ENCODE data around the gene PNMA6E. TPM values are rescaled to one million over a fixed set of nuclear protein-coding genes. Genes with fewer than 3 reads are reported as not detected.

The PNMA6E gene
- total RNA-seq, result not detected
- under 1 TPM in 1 of 2 donors, not detected in 1; 0.08 TPM for polyA plus RNA-seq
- long read RNA-seq, donor 1, result 0 reads
- long read RNA-seq, donor 2, result 0 reads
- long read RNA-seq, donor 3, result 0 reads
- long read RNA-seq, donor 4, result 0 reads
- long read RNA-seq, donor 5, result 0 reads

DNA sequence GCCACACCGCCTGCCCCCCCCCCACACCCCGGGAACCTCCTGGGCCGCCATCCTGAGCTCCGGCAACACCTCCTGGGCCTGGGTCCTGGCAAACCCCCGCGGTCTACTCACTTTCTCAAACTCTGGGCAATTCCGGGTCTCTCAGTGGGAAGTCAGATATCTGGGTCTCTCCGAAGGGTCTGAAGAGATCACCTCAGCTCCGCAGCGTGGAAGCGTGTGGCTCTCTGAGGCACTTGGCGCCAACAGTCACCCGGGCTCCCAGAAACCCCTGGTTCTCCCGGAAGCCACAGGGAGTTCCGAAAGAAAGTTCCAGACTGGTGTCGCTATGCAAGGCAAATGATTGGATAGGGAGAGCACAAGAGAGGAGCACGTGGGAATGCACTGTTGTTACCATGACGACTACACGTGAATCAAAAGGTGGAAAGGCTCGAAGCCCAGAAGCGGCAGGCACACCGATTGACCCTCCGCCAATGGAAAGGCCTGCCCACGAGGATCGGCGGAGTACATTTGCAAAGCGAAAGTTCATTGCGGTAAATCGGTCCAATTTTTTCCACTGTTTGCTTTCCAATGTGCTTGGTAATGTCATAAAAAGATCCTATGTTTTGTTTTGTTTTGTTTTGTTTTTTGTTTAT is at the start of gene PNMA6E:
TSS of gene PNMA6E (minus strand) at position 218 of the 632 bp plus-strand sequence. CDS start 2,501 bp downstream, outside the sequence.
- Histone ChIP-seq H3K27ac (ENCODE audit: low read depth in 1 of 2, low read length in 1 of 2) (no peak within 1 kb of the TSS), H3K9ac (ENCODE audit: insufficient read depth in 1 of 2, low read length in 2 of 2) (no peak within 1 kb of the TSS), H3K4me3 (no peak within 1 kb of the TSS), H3K9me3 (ENCODE audit: control insufficient read depth in 4 of 4, insufficient read depth in 3 of 4, low read length in 3 of 4) (peaks cover 0 to 3% (median 0%) of the 10 kb centered on the region in 4 donors), H3K36me3 (ENCODE audit: control insufficient read depth in 4 of 4, insufficient read depth in 4 of 4, low read length in 4 of 4) (no peaks in the 10 kb centered on the region), H3K27me3 (ENCODE audit: control insufficient read depth in 3 of 3, insufficient read depth in 3 of 3, low read length in 2 of 3) (peaks cover 0 to 1% (median 0%) of the 10 kb centered on the region in 3 donors), H3K4me1 (ENCODE audit: control insufficient read depth in 5 of 5, insufficient read depth in 5 of 5, low read length in 5 of 5) (no peaks in the 10 kb centered on the region)
- ATAC-seq (ENCODE audit: insufficient read depth, low FRiP score) (no peak), DNase-seq (no peak)
- TF ChIP-seq, protein P1, sequence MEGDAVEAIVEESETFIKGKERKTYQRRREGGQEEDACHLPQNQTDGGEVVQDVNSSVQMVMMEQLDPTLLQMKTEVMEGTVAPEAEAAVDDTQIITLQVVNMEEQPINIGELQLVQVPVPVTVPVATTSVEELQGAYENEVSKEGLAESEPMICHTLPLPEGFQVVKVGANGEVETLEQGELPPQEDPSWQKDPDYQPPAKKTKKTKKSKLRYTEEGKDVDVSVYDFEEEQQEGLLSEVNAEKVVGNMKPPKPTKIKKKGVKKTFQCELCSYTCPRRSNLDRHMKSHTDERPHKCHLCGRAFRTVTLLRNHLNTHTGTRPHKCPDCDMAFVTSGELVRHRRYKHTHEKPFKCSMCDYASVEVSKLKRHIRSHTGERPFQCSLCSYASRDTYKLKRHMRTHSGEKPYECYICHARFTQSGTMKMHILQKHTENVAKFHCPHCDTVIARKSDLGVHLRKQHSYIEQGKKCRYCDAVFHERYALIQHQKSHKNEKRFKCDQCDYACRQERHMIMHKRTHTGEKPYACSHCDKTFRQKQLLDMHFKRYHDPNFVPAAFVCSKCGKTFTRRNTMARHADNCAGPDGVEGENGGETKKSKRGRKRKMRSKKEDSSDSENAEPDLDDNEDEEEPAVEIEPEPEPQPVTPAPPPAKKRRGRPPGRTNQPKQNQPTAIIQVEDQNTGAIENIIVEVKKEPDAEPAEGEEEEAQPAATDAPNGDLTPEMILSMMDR (IDR thresholded peaks at IDR 0.05; ENCODE audit: control extremely low read depth, extremely low read depth), result no peak
- 93 to 98% methylated on average over 29 of the region's 29 CpGs for WGBS, 2 donors

DNA sequence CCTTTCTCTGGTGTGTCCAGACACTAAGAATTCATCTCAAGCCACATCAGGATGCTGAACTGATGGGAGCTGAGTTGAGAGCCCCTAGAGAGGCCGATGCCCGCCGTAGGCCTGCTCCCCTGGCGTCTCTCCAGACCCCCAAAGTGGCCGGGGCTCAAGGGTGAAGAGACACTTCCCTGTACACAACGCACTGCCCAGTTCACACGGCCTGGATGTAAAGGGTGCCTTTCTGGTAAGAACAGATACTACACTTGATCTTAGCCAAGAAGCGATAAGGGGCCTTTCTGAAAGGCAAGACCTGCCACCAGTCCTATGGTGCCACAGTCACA is 49.8 kb upstream of the PNMA6E start:
- H3K36me3 ChIP-seq (ENCODE audit: control insufficient read depth in 4 of 4, insufficient read depth in 4 of 4, low read length in 4 of 4), result peaks cover 0 to 1% (median 0%) of the 10 kb centered on the region in 4 donors
- DNase-seq, result no peak
- no peaks in the 10 kb centered on the region for H3K4me1 ChIP-seq (ENCODE audit: control insufficient read depth in 5 of 5, insufficient read depth in 5 of 5, low read length in 5 of 5)

DNA sequence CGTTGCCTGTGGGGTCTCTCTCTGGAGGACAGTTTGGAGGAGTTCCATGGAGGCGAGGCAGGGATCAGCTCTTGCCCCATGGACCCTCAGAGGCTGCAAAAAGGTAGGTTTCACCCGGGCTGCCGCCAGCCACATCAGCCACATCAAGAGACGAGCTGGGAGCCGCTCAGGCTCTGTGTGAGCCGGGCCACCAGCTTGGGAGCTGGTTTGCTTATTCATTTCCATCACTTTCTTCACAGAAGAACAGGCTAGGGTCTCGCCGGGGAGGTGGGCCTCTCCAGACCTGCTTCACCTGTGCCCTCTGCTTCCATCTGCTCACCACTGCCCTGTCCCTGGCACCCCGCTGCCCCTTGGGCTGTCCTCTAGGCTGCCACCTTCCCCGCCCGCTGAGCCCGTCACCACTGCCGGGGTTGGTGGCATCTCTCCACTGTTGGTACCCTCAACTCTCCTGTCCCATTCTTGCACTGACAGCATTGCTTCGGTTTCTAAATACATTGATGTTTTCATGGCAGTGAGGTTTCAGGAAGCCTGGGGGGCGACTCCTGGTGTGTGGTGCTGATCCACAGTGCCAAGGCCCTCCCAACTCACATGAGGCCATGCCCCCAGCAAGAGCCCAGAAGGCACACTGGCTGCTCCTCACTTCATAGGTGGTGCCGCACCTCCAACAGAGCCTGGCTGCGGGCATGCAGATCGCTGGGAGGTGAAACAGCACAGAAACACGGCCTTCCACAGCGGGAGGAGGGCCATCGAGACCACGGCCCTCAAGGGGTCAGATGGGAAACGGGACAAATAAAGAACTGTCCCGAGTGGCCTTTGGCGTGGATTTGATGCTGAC is 49.2 kb upstream of the PNMA6E start:
- Histone ChIP-seq H3K4me1 (ENCODE audit: control insufficient read depth in 5 of 5, insufficient read depth in 5 of 5, low read length in 5 of 5) (no peaks in the 10 kb centered on the region), H3K4me3 (no peak overlapping the region), H3K36me3 (ENCODE audit: control insufficient read depth in 4 of 4, insufficient read depth in 4 of 4, low read length in 4 of 4) (peaks cover 0 to 1% (median 0%) of the 10 kb centered on the region in 4 donors), H3K27ac (ENCODE audit: low read depth in 1 of 2, low read length in 1 of 2) (no peak overlapping the region), H3K27me3 (ENCODE audit: control insufficient read depth in 3 of 3, insufficient read depth in 3 of 3, low read length in 2 of 3) (no peaks in the 10 kb centered on the region), H3K9me3 (ENCODE audit: control insufficient read depth in 4 of 4, insufficient read depth in 3 of 4, low read length in 3 of 4) (peaks cover 0 to 1% (median 0%) of the 10 kb centered on the region in 4 donors), H3K9ac (ENCODE audit: insufficient read depth in 1 of 2, low read length in 2 of 2) (no peak overlapping the region)
- ATAC-seq (ENCODE audit: insufficient read depth, low FRiP score) (no peak), DNase-seq (no peak)
- TF ChIP-seq, protein P1 (IDR thresholded peaks at IDR 0.05; ENCODE audit: control extremely low read depth, extremely low read depth), result no peak
- 89 to 97% methylated on average over 20 to 26 of the region's 26 CpGs for WGBS, 2 donors

More for the DNA sequence above, 49.8 kb upstream of the PNMA6E start:
- H3K27me3 ChIP-seq (ENCODE audit: control insufficient read depth in 3 of 3, insufficient read depth in 3 of 3, low read length in 2 of 3), result no peaks in the 10 kb centered on the region
- H3K9ac ChIP-seq (ENCODE audit: insufficient read depth in 1 of 2, low read length in 2 of 2), result no peak overlapping the region
- 86 to 98% methylated on average over 8 of the region's 8 CpGs for WGBS, 2 donors
- TF ChIP-seq, protein P1 (IDR thresholded peaks at IDR 0.05; ENCODE audit: control extremely low read depth, extremely low read depth), result no peak
- no peak overlapping the region for H3K27ac ChIP-seq (ENCODE audit: low read depth in 1 of 2, low read length in 1 of 2)
- ATAC-seq (ENCODE audit: insufficient read depth, low FRiP score), result no peak
- H3K4me3 ChIP-seq, result no peak overlapping the region
- H3K9me3 ChIP-seq (ENCODE audit: control insufficient read depth in 4 of 4, insufficient read depth in 3 of 4, low read length in 3 of 4), result peaks cover 0 to 1% (median 0%) of the 10 kb centered on the region in 4 donors
